ENCODE data around the gene MACROD1. TPM values are rescaled to one million over a fixed set of nuclear protein-coding genes. Genes with fewer than 3 reads are reported as not detected.

The MACROD1 gene
- total and polyA plus RNA-seq, 2 of the 13 experiments (the other 11 are each of a cell fraction or from before 2014, with no cell fraction given) = 23.1 to 34.5 TPM

- TF ChIP-seq BCLAF1 (IDR thresholded peaks at IDR 0.05) (no peak), ZNF557 (CRISPR knock-in tag; IDR thresholded peaks at IDR 0.05) (no peak), ELK4 (CRISPR knock-in tag; IDR thresholded peaks at IDR 0.05; ENCODE audit: borderline replicate concordance) (no peak), ZNF331 (CRISPR knock-in tag; IDR thresholded peaks at IDR 0.05) (no peak)
These were observed 80.8 kb downstream of the MACROD1 start (continued) for GRCh38 chr11:64084951-64085710.

DNA sequence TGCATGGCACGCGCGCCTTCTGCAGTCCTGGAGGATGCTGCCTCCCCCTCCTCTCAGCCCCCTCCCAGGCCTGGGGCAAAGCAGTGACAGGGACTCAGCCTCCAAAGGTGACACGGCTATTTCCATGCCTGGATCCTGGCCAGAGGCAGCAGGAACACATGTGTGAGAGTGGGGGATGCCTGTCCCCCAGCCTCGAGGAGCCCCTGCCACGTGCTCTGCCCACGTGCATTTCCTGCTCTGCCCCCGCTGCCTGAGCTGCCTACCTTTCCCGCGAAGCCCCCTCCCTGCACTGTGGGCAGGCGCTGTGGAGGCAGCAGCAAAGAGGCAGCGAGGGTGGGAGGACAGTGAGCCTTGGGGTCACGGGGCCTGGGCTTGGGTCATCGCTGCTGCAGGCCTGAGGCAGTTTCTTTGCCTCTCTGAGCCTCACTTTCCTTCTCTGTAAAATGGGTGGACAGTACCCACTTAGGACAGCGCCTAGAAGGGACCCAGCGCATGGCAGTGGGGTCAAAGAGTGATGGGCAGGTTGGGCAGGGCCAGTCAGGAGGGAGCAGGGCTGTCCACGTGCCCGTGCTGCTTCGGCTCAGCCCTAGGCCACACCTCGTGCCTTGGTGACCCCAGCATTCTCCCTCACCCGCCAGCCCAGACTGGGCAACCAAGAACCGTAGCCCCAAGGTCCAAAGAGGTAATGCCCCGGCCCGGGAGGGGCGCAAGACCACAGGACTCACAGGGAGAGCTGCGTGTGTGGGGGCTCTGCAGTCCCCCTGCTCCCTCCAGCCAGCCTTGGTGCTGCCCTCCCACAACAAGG lies 81.6 kb downstream of the MACROD1 start:
- DNase-seq (ENCODE audit: low spot score) (no peak), ATAC-seq (no peak), FAIRE-seq (no peak)
- ChIA-PET POLR2A (interaction anchor here (1.2 to 2.0 kb wide), 2 partner anchors 14 to 15 kb away, joined by 3 to 7 read pairs; no protein-coding TSS in a partner anchor), CTCF (ENCODE audit: low intra/inter-chr PET ratio, low total read pairs) (no interaction called here)
- H3K4me3 ChIP-seq (replicated peaks in 1 of 3; ENCODE audit: insufficient read depth in 1 of 3, low read depth in 2 of 3, low read length in 3 of 3) = no peak overlapping the region; a peak in 1 of 6 replicates
- in situ Hi-C loops (cut with HindIII; ENCODE audit: extremely low pct_ligation_motif_present, low pct_unique_long_range_greater_than_20kb) (no loop called here), intact Hi-C loops (cut with micrococcal nuclease; ENCODE audit: unreplicated experiment) (no loop called here)
- no TSS peak for BruUV-seq (replicated peaks)
- peak overlapping the region; percentile 38; the same call in 1 of the 2 replicates for H3K9ac ChIP-seq (ENCODE audit: insufficient read depth, low read depth, low read length)
- no peaks in the 10 kb centered on the region for H3K9me3 ChIP-seq (ENCODE audit: low read length)
- peaks cover 3% of the 10 kb centered on the region; the same call in 1 of the 2 replicates for H4K20me1 ChIP-seq (ENCODE audit: insufficient read depth, low read length)
- no peaks in the 10 kb centered on the region for H3K36me3 ChIP-seq (replicated peaks in 1 of 2; ENCODE audit: control insufficient read depth in 1 of 2, insufficient read depth in 2 of 2, low read length in 2 of 2)
- no peaks in the 10 kb centered on the region; a peak in 1 of 5 replicates for H3K27me3 ChIP-seq (ENCODE audit: control insufficient read depth in 1 of 2, insufficient read depth in 2 of 2, low read length in 2 of 2)
- H3K4me1 ChIP-seq (ENCODE audit: insufficient read depth, low read length) = peaks cover 31% of the 10 kb centered on the region
- H3K4me2 ChIP-seq (ENCODE audit: low read depth, low read length) = peak overlapping the region; percentile 61
- 99% methylated on average over 13 of the region's 26 CpGs for WGBS (ENCODE audit: low lambda C conversion rate)
- no peak overlapping the region for H3K27ac ChIP-seq (ENCODE audit: extremely low read length, insufficient read depth, low read length)
- no peak overlapping the region for H2AFZ ChIP-seq (ENCODE audit: low read length)
- H3K79me2 ChIP-seq (ENCODE audit: insufficient read depth, low read length) = no peaks in the 10 kb centered on the region
- TF ChIP-seq FOXO4 (CRISPR knock-in tag; conservative IDR thresholded peaks at IDR 0.05) (0 out of 2 replicates have a peak, but pooled peaks have one; percentile 69), ZNF839 (CRISPR knock-in tag; IDR thresholded peaks at IDR 0.05; ENCODE audit: borderline replicate concordance) (0 out of 2 replicates have a peak, but pooled peaks have one; percentile 6), HDAC1 (CRISPR knock-in tag; IDR thresholded peaks at IDR 0.05) (peak; percentile 9; the same call in 1 of the 2 replicates), ZNF749 (CRISPR knock-in tag; IDR thresholded peaks at IDR 0.05; ENCODE audit: borderline replicate concordance) (no peak), ZFP91 (CRISPR knock-in tag; IDR thresholded peaks at IDR 0.05; ENCODE audit: borderline replicate concordance) (peak; percentile 34; the same call in 1 of the 2 replicates), ZNF30 (CRISPR knock-in tag; IDR thresholded peaks at IDR 0.05) (no peak)

Data from HepG2 (cell line).